Liver (tissue), 3 donors: ENCODE measurements around the gene ZNF710.

Experiments
- ATF3 ChIP-seq: IDR thresholded peaks from 2 replicates; pipeline ENCODE4 v1.6.1; 2016; ENCODE audit warnings: antibody characterized with exemption
- CTCF ChIP-seq: fragments of 150-350 bp; IDR thresholded peaks from 2 replicates; pipeline ENCODE4 v1.5.1; 2017; ENCODE audit warnings: improper control_type of control experiment, low read depth, low read length; ENCODE audit not compliant: missing input control
- FOXA1 ChIP-seq: IDR thresholded peaks from 2 replicates; pipeline ENCODE4 v1.6.1; 2016; ENCODE audit warnings: antibody characterized with exemption
- FOXA2 ChIP-seq: IDR thresholded peaks from 2 replicates; pipeline ENCODE4 v1.6.1; 2016; ENCODE audit warnings: antibody characterized with exemption
- JUND ChIP-seq, 2 donors: IDR thresholded peaks; 2 replicates each; pipeline ENCODE4 v1.6.1; 2016; ENCODE audit warnings: antibody characterized with exemption in 2 of 2
- MAX ChIP-seq: IDR thresholded peaks from 2 replicates; pipeline ENCODE4 v1.6.1; 2016; ENCODE audit warnings: antibody characterized with exemption
- RAD21 ChIP-seq, 2 donors: IDR thresholded peaks; 2 replicates each; pipeline ENCODE4 v1.6.1; 2016; ENCODE audit warnings: antibody characterized with exemption in 2 of 2, mild to moderate bottlenecking in 2 of 2
- REST ChIP-seq: IDR thresholded peaks from 2 replicates; pipeline ENCODE4 v1.6.1; 2016; ENCODE audit warnings: antibody characterized with exemption, mild to moderate bottlenecking
- SP1 ChIP-seq: IDR thresholded peaks from 2 replicates; pipeline ENCODE4 v1.6.1; 2018; ENCODE audit warnings: antibody characterized with exemption, mild to moderate bottlenecking
- TAF1 ChIP-seq: conservative IDR thresholded peaks from 2 replicates; pipeline ENCODE4 v1.6.1; 2016; ENCODE audit warnings: antibody characterized with exemption, mild to moderate bottlenecking
- YY1 ChIP-seq: IDR thresholded peaks from 2 replicates; pipeline ENCODE4 v1.6.1; 2016; ENCODE audit warnings: antibody characterized with exemption, mild to moderate bottlenecking
- ZBTB33 ChIP-seq: IDR thresholded peaks from 2 replicates; pipeline ENCODE4 v1.6.1; 2016; ENCODE audit warnings: antibody characterized with exemption
- donor health status: healthy.
- donor health status: healthy.

GRCh38 chr15:90130291-90130690 is 129.2 kb downstream of the ZNF710 start:
- TF ChIP-seq CTCF (no peak), MAX (no peak), TAF1 (no peak), YY1 (no peak), FOXA2 (no peak), RAD21 (IDR thresholded peaks at IDR 0.05) (no peak), REST (no peak), ZBTB33 (no peak), JUND (IDR thresholded peaks at IDR 0.05) (no peak), ATF3 (no peak), SP1 (no peak), FOXA1 (no peak)
